ENCODE measurements around the gene HOOK2. TPM values are rescaled to one million over a fixed set of nuclear protein-coding genes. Genes with fewer than 3 reads are reported as not detected.

HOOK2 gene
- total and polyA plus RNA-seq, 2 experiments from 2014 or later: 70.5 to 113 TPM

DNA sequence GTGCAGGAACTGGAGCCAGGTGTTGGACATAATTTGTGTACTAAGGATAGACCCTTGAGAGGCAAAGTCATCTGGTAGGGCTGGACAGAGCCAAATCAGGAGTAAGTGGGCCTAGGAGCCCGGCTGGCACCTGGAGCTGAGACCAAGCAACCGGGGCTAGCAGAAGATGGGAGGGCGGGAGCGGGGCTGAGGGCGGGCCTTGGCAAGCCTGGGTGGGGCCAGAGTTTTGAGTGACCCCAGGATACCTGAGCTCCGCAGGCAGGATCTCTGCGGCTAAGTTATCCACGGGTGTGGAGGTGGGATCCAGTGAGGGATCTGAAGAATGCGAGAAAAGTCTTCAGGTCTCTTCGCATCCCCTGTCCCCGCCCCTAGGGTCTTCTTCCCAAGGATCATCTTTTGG, 8.2 kb downstream of the HOOK2 start:
- Histone ChIP-seq H3K9me2 (replicated peaks; ENCODE audit: insufficient read depth) (no peaks in the 10 kb centered on the region), H3K9me3 (ENCODE audit: low read depth) (no peaks in the 10 kb centered on the region), H3K4me2 (no peak overlapping the region), H2AFZ (no peak overlapping the region), H3K27me3 (no peaks in the 10 kb centered on the region), H3K4me3 (no peak overlapping the region), H3K4me1 (ENCODE audit: insufficient read depth) (no peaks in the 10 kb centered on the region), H3K27ac (no peak overlapping the region), H3K79me2 (no peaks in the 10 kb centered on the region), H3K36me3 (replicated peaks; ENCODE audit: insufficient read depth, low read depth) (no peaks in the 10 kb centered on the region), H4K20me1 (ENCODE audit: insufficient read depth, poor library complexity, severe bottlenecking) (no peaks in the 10 kb centered on the region)
- TF ChIP-seq, protein P1, sequence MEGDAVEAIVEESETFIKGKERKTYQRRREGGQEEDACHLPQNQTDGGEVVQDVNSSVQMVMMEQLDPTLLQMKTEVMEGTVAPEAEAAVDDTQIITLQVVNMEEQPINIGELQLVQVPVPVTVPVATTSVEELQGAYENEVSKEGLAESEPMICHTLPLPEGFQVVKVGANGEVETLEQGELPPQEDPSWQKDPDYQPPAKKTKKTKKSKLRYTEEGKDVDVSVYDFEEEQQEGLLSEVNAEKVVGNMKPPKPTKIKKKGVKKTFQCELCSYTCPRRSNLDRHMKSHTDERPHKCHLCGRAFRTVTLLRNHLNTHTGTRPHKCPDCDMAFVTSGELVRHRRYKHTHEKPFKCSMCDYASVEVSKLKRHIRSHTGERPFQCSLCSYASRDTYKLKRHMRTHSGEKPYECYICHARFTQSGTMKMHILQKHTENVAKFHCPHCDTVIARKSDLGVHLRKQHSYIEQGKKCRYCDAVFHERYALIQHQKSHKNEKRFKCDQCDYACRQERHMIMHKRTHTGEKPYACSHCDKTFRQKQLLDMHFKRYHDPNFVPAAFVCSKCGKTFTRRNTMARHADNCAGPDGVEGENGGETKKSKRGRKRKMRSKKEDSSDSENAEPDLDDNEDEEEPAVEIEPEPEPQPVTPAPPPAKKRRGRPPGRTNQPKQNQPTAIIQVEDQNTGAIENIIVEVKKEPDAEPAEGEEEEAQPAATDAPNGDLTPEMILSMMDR (IDR thresholded peaks at IDR 0.05; ENCODE audit: poor library complexity): no peak
- no peak for TF ChIP-seq EZH2phosphoT487 (IDR thresholded peaks at IDR 0.05; ENCODE audit: low read depth, severe bottlenecking, unreplicated experiment)
- 91% methylated on average over 8 of the region's 11 CpGs for WGBS (ENCODE audit: low lambda C conversion rate, missing lambda C conversion rate)
- DNase-seq (ENCODE audit: low spot score): no peak

DNA sequence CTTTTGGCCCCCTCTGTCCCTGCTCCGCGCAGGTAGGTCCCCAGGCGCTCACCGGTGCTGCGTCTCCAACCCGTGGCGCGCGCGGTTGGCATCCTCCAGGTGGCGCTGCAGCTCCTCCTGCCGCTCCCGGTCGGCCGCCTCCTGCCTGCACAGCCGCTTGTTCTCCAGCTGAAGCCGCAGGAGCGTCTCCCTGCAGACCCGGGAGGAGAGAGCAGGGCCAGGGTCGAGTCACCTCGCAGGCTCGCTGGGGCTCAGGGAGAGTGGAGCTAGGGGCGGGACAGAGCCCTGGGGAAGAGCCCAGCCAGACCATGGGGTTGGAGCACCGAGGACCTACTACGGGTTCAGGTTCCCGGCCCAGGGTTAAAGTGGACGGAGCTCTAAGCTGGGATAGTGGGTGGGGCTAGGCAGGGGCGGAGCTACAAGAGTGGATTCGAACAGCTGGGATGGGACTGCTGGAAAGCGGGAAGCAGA, 9.3 kb downstream of the HOOK2 start:
- WGBS (ENCODE audit: low lambda C conversion rate, missing lambda C conversion rate): 27% methylated on average over 29 of the region's 30 CpGs

DNA sequence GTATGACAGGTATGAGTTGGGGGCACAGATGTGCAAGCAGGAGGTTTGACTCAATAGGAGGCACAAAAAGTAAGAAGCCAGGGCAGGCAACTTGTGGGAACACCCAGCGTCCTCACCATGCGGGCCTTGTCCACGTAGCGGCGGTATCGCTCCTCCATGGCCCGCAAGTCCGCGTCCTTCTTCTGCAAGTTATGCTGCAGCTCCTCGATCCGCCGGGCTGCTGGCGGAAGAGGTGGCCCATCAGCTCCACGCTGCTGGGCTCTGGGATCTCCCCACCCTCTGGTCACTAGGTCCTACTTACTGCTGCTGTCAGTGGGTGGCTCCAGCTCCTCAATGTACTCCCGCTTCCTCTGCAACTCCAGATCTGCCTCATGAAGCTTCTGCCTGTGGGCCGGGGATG, 10.7 kb downstream of the HOOK2 start:
- no peaks in the 10 kb centered on the region for H3K4me1 ChIP-seq (ENCODE audit: insufficient read depth)
- WGBS (ENCODE audit: low lambda C conversion rate, missing lambda C conversion rate): 95% methylated on average over 16 of the region's 16 CpGs
- TF ChIP-seq EZH2phosphoT487 (IDR thresholded peaks at IDR 0.05; ENCODE audit: low read depth, severe bottlenecking, unreplicated experiment) (no peak), EZH2 (IDR thresholded peaks at IDR 0.05; ENCODE audit: borderline replicate concordance) (no peak)
- TF ChIP-seq, protein P1 (IDR thresholded peaks at IDR 0.05; ENCODE audit: poor library complexity): no peak

More for the DNA sequence above, 9.3 kb downstream of the HOOK2 start:
- H3K4me2 ChIP-seq: peak overlapping the region; percentile 86
- DNase-seq (ENCODE audit: low spot score): peak; percentile 85
- no peaks in the 10 kb centered on the region for H4K20me1 ChIP-seq (ENCODE audit: insufficient read depth, poor library complexity, severe bottlenecking)
- H3K9me3 ChIP-seq (ENCODE audit: low read depth): no peaks in the 10 kb centered on the region
- H3K4me3 ChIP-seq: no peak overlapping the region
- no peak overlapping the region for H2AFZ ChIP-seq
- TF ChIP-seq EZH2 (IDR thresholded peaks at IDR 0.05; ENCODE audit: borderline replicate concordance): no peak
- TF ChIP-seq, protein P1 (IDR thresholded peaks at IDR 0.05; ENCODE audit: poor library complexity): peak; percentile 63
- H3K27ac ChIP-seq: no peak overlapping the region
- no peaks in the 10 kb centered on the region for H3K36me3 ChIP-seq (replicated peaks; ENCODE audit: insufficient read depth, low read depth)
- H3K79me2 ChIP-seq: no peaks in the 10 kb centered on the region
- no peaks in the 10 kb centered on the region for H3K9me2 ChIP-seq (replicated peaks; ENCODE audit: insufficient read depth)
- no peaks in the 10 kb centered on the region for H3K27me3 ChIP-seq
- no peaks in the 10 kb centered on the region for H3K4me1 ChIP-seq (ENCODE audit: insufficient read depth)

DNA sequence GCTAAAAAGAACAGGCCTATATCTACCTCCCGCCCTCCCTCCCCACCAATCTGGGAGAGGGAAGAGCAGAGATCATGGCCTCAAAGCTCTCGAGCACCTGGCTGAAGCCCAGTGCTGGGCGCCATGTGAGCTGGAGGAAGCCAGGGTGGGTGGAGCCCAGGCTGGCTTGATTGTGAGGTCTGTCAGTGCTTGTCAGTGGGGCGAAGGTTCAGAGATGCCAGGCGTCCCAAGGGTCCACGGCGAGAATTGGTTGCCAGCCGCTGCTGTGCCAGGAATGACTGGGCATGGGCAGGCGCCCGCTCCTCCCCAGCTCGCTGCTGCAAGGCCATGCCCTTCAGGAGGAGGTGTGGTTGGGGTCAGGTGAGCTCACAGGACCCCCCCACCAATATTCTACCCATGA, 12.3 kb downstream of the HOOK2 start:
- Histone ChIP-seq H3K36me3 (replicated peaks; ENCODE audit: insufficient read depth, low read depth) (no peaks in the 10 kb centered on the region), H3K4me1 (ENCODE audit: insufficient read depth) (no peaks in the 10 kb centered on the region), H4K20me1 (ENCODE audit: insufficient read depth, poor library complexity, severe bottlenecking) (no peaks in the 10 kb centered on the region), H3K4me3 (no peak overlapping the region), H3K27ac (no peak overlapping the region), H3K4me2 (no peak overlapping the region), H3K9me3 (ENCODE audit: low read depth) (no peaks in the 10 kb centered on the region), H3K79me2 (no peaks in the 10 kb centered on the region), H3K9me2 (replicated peaks; ENCODE audit: insufficient read depth) (no peaks in the 10 kb centered on the region), H3K27me3 (no peaks in the 10 kb centered on the region), H2AFZ (no peak overlapping the region)
- DNase-seq (ENCODE audit: low spot score): no peak
- 97% methylated on average over 10 of the region's 11 CpGs for WGBS (ENCODE audit: low lambda C conversion rate, missing lambda C conversion rate)
- TF ChIP-seq, protein P1 (IDR thresholded peaks at IDR 0.05; ENCODE audit: poor library complexity): no peak
- TF ChIP-seq EZH2 (IDR thresholded peaks at IDR 0.05; ENCODE audit: borderline replicate concordance) (no peak), EZH2phosphoT487 (IDR thresholded peaks at IDR 0.05; ENCODE audit: low read depth, severe bottlenecking, unreplicated experiment) (no peak)

More for the DNA sequence above, 10.7 kb downstream of the HOOK2 start:
- no peaks in the 10 kb centered on the region for H3K9me3 ChIP-seq (ENCODE audit: low read depth)
- no peak overlapping the region for H3K27ac ChIP-seq
- DNase-seq (ENCODE audit: low spot score): no peak
- H3K36me3 ChIP-seq (replicated peaks; ENCODE audit: insufficient read depth, low read depth): no peaks in the 10 kb centered on the region
- no peaks in the 10 kb centered on the region for H4K20me1 ChIP-seq (ENCODE audit: insufficient read depth, poor library complexity, severe bottlenecking)
- no peaks in the 10 kb centered on the region for H3K27me3 ChIP-seq
- H2AFZ ChIP-seq: no peak overlapping the region
- no peaks in the 10 kb centered on the region for H3K9me2 ChIP-seq (replicated peaks; ENCODE audit: insufficient read depth)
- no peak overlapping the region for H3K4me3 ChIP-seq
- H3K4me2 ChIP-seq: no peak overlapping the region
- no peaks in the 10 kb centered on the region for H3K79me2 ChIP-seq
